DMS 273 (cell line): Measurements from ENCODE around the gene FOXP2.
"Not testable (repeated sequence)": the region's sequence is repeated elsewhere in the genome, so short reads cannot be mapped to it uniquely, and the experiment has no call there.

Source experiments
- DNase-seq: peaks from one replicate; lab custom pipeline; 2025; ENCODE audit not compliant: unreplicated experiment; lab: John Stamatoyannopoulos, UW

Gene FOXP2

DNA sequence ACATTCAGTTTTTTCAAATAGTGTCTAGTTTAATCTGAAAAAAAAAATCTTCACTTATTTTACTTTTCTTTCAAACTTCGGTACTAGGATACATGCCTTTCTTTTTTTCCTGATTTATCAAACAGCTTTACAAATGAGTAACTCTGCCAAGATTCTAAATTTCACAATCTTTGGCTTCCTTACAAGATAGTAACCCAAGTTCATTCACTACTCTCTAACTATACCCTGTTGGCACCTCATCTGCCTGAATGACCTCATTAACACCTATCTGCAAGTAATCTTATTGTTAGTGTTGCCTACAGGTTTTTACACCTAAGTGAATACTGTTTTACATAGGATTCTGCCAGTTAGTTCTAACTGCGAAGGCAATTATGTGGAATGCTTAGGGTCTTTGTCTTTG lies 159.8 kb downstream of the FOXP2 start:
- peak; percentile 31 for DNase-seq

DNA sequence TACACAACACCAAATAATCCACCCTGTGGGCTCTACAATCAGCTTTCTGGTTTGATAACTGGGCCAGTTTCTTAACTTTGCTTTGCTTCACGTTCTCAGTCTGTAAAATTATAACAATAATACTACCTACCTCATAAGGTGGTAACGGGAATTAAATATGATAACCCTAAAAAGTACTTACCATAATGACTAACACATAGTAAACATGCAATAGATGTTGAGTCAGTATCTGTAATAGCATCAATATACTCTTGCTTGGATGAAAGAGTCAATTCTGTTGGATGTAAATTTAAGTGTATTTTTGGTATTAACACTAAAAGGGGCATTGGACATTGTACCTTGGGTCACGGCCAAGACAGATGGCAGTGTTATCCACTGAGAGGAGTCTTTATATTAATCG lies 160.5 kb downstream of the FOXP2 start:
- DNase-seq: no peak

DNA sequence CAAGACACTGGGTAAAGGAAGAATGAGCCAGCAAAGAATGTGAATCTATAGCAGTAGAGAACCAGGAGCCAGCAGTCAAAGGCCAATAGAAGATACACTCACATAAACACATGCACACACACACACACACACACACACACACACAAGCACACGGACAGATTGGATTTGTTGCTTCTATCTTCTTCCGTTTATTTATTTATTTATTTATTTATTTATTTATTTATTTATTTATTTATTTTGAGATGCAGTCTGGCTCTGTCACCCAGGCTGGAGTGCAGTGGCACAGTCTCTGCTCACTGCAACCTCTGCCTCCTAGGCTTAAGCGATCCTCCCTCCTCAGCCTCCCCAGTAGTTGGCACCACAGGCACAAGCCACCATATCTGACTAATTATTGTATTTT lies 166.3 kb downstream of the FOXP2 start:
- DNase-seq: not testable (repeated sequence)

DNA sequence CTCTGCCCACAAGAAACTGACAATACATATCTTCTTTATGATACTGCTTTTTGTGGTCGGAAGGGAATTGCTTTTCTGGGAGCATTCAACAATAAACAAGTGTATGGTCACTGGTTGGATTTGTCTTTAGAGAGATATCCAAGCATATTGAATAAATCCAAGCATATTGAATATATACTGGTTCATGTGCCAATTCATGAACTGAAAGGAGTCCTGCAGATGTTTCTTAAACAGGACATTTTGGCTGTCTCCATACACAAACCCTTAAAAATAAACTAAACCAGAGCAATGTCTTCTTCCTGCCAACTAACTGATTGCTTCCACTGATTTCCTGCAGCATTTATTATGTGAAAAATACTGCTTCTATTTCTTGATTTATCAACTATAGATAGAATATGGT lies 173.9 kb downstream of the FOXP2 start:
- DNase-seq: no peak

DNA sequence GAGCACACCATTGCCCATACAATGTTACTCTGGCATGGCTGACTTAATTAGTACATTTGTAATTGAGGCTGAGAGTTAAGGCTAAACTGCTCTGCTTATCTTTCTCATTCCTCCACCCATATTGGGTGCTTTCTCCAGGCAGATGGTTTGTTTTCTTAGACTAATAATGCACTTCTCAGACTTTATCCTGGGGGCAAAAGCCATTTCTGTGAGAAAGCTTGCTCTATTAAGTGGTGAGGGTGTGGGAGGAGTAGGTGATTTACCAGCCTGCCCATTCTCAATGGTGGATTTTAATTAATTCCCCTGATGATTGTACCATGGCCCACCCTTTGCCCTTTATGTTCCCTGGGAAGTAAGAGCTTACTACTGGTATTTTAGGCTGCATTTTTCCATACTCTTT lies 174.8 kb downstream of the FOXP2 start:
- peak; percentile 25 for DNase-seq

DNA sequence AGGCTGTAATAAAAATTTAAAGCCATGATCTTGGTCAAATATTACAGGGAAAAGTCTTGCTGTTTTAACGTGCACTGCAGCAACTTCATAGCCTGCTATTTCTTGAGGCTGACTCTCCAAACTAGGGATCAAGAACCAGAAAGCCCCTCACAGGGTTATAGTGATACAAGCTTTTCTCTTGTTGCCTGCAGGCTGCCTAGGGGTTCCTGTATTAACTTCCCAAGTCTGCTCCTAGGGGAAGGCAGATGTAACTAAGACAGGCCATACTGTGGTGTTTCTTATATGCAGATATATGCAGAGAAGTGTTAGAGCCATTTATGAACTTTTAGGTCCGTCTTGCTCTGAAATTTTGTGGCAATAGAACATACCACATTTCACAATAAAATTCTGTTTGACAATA lies 175.7 kb downstream of the FOXP2 start:
- no peak for DNase-seq

DNA sequence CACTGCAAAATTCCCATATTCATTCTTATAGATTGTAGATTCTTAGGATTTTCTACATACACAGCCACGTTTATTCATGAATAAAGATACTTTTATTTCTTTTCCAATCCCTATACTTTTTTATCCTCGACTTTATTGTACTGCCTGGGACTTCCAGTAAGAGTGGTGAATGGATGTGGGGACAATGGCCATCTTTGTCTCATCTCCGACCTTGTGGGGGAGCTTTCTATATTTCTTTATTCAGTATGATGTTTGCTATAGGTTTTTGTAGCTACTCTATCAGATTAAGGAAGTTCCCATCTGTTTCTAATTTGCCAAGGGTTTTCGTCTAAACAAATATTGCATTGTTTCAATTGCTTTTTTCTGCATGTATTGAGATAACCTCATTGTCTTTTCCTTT lies 184.3 kb downstream of the FOXP2 start:
- DNase-seq: no peak

DNA sequence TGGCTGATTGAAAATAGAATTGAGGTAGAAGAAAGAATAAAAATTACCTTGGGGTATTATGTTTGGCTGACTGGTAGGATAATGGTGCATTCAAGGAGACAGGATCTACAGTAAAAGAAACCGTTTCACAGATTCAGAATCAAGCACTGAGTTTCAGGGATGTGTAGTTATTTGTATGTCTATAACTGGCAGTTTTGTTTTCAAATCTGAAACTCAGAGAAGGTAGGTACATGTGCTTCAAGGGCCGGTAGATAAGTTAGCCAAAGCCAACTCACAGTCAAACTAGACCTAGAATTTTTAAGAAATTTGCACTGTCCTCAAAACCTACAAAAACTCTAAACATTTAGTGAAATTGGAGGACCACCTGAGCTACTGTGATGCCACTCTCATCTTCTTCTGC lies 191.5 kb downstream of the FOXP2 start:
- no peak for DNase-seq

DNA sequence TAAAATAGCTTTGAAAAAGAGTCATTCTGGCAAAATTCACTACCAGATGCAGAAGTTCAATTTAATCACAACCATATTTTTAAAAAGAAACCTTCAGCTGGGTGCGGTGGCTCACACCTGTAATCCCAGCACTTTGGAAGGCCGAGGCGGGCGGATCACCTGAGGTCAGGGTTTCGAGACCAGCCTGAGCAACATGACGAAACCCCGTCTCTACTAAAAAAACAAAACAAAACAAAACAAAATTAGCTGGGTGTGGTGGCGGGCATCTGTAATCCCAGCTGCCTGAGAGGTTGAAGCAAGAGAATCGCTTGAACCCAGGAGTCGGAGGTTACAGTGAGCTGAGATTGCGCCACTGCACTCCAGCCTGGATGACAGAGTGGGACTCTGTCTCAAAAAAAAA lies 194.2 kb downstream of the FOXP2 start:
- not testable (repeated sequence) for DNase-seq

DNA sequence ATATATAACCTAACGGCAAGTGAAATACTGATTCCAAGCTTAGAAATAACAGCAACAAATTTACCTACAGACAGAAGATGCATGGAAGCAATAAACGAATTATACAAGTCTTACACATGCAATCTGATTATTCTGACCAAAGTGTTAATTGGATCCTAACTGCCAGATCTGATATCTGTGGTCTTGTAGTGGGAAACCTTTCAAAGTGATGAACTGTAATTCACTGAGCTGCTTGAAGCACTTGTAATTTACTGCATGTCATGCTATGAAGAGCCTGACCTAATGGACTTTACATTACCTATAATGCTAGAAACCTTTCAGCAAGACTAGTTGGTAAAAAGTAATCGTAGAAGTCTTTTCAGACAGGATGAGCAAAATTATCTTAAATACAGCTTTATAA lies 205.6 kb downstream of the FOXP2 start:
- DNase-seq: no peak

DNA sequence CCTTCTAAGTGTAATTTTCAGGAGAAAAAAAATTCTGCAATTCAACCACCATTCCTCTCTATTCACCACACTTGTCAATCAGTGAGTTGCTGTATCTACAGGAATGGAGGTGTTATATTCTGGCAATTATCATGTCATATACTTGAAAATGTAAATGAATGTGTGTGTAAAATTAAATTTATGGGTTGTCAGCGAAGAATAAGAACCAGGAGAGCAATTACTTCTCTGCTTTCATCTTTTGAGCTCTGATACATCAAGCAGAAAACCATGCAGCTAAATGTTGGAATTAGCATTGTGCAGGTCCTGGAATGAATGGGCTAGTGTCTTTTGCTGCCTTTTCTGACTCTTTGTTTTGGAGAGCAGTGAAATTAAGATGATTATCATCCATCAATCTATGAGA lies 207.6 kb downstream of the FOXP2 start:
- DNase-seq: no peak

DNA sequence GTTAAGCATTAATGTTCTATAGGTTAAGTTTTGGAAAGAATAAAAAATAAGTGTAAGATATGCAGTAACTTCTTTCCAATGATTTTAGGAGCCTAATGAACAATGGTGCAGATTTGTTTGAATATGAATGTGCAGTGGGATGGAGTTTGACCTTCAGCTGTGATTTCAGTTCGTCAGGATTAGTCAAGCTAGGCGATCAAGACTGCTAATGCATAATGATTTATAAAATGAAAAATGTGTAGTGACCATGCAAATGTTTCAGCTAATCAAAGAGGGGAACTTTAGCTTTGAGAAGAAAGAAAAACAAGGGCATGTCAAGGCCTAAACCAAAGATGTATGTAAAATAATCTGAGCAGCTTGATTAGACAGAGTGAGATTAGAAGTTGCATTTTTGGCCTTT lies 208.5 kb downstream of the FOXP2 start:
- DNase-seq: peak; percentile 22

DNA sequence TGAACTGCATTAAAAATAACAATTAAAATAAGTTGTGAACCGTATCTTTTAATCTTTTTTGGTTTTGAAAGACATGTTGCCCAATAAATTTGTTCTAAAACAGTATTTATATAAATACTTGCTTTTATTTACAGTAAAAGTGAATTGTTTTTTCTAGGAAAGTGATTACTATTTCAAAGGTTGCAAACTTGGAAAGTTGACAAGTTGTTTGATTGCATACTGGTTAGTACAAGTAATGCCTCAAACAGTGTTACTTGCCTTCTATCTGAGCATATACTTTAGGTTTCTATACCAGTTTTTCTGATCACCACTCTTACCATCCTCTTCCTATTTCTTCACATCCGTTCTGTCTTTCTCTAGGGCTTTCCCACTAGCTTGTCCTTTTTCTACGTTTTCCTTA lies 212.6 kb downstream of the FOXP2 start:
- DNase-seq: no peak

DNA sequence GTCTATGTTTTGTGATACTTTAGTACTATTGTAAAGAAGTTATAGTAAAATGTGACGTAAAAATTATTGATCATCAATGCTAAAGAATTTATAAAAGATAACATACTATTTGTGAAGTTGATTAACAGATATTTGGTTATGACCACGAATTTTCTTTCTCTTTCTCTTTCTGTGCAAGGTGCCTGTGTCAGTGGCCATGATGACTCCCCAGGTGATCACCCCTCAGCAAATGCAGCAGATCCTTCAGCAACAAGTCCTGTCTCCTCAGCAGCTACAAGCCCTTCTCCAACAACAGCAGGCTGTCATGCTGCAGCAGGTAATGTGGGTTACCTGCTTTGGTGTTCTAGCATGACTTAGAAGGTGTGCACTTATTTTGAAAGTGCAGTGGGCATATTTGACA lies 213.7 kb downstream of the FOXP2 start:
- no peak for DNase-seq

DNA sequence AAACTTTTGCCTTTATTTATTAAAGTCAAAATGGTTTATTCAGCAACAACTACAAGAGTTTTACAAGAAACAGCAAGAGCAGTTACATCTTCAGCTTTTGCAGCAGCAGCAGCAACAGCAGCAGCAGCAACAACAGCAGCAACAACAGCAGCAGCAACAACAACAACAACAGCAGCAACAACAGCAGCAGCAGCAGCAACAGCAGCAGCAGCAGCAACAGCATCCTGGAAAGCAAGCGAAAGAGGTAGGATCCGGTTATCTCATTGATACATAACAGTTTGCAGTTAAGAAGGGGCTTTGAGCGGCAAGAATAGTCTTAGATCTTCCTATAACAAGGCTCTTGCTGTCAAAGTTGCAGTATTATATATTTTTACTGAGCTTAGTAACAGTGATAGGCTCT lies 215.1 kb downstream of the FOXP2 start:
- no peak for DNase-seq

DNA sequence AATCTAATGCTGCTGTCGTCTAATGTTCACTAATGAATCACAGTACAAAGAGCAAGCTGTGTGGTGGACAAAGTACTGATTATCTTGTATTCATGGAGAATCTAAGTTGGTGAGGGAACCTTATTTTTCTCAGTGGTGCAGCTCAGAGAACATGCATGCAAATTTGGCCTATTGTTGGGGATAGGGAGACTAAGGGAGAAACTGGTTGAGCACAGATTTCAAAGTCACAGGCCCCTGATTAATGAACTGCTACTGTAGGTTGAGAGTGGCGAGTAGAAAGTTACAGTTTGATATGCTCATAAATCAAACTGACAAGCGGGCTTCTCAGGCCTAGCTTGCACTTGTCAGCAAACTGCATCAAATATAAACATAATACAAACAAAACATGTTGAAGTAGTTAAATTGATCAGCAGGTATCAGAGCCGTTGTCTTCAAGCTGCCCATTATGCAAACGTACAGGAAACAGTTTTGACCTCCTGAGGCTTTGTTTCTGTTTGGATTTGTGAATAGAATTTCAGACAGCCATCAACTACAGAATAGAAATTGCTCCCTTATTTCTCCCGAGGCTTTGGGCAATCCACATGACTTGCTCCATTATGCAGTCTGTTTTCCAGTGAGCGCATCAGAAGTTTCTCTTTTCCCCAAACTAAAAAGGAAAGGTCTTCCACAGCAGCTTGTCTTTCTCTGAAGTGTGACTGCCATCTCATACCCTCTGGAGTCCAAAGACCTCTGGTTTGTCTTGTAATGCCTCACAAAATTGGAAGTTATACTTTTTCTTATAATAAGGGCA lies 215.8 kb downstream of the FOXP2 start:
- no peak for DNase-seq

DNA sequence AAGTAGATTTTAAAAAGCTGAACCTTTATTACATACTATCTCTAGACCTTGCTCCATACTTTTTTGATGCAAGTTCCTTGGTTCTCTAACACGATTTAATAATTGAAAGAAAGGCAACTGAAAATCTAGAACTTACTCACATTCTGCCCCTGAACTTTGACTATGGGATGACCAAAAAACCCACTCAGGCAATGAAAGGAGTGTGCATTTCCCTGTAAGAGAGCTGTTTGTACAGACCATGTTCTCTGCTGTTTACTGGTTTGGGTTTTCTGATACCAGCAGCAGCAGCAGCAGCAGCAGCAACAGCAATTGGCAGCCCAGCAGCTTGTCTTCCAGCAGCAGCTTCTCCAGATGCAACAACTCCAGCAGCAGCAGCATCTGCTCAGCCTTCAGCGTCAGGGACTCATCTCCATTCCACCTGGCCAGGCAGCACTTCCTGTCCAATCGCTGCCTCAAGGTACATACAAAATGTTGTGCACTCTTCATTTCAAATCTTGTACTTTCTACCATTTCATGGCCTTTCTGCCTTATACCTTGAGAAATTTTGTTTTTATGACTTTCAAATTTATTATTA lies 216.7 kb downstream of the FOXP2 start:
- no peak for DNase-seq

DNA sequence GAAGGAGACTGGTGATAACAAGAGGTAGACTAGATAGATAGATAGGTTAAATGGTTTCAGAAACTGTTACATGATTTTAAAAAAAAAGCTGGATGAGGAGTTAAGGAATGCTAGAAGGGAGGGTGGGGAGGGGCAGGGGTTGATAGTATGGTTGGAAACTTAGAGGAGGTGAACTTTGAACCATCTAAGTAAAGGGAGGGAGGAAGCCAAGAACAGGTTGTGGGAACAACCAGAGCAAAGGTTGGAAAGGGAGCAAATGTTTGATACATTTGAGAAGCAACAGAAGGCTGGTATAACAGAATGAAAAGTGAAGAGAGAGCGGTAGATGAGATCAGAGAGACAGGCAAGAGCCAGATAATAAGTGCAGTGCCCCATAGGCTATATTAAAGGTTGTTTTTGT lies 224.8 kb downstream of the FOXP2 start:
- no peak for DNase-seq

DNA sequence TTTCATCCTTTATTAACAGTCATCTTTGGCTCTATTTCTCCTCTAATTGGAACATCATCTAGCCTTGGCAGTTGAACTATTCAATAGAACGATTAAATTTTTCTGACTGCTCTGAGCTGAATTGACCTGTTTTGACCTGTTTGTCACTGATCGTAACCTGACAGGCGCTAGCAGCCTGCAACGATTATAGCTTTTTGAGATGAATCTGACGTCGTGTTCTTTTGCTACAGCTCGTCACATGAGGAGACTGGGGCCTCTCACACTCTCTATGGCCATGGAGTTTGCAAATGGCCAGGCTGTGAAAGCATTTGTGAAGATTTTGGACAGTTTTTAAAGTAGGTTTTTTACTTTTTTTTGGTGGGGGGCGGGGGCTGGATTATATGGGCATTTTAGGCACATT lies 229.8 kb downstream of the FOXP2 start:
- no peak for DNase-seq

DNA sequence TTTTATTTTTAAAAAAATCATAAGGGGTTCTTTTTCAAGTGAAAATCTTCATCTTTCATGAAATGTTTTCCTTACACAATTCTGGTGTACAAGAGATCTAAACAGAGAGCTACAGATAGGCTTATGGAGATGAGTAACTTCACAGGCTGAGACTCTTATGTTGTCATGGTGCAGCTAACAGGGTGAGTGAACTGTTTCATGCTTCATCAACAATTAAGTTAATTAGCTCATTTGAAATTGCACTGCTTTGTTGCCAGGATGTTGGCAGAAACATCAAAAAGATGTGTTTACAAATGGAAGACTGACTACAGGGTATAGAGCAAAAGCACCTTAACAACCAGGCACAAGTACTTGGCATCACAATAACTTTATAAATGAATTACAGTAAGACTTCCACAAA lies 230.8 kb downstream of the FOXP2 start:
- peak; percentile 19 for DNase-seq

DNA sequence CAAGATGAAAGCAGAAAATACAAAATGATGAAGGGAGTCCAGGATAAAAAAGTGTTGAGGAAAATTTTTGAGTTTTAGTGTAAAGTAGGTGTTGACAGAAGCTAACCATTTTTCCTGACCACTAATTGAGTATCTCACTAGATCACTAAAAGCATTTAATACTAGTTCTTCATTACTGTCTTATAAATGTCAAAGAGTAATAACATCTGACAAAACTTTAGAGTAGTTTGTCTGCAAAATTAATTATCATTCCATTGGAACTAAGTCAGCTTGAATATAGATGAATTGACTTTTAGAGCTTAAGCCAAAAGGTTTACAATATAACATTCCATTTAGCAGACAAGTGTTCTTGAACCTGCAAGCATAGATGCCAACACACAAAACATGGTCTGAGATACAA lies 232.9 kb downstream of the FOXP2 start:
- no peak for DNase-seq

DNA sequence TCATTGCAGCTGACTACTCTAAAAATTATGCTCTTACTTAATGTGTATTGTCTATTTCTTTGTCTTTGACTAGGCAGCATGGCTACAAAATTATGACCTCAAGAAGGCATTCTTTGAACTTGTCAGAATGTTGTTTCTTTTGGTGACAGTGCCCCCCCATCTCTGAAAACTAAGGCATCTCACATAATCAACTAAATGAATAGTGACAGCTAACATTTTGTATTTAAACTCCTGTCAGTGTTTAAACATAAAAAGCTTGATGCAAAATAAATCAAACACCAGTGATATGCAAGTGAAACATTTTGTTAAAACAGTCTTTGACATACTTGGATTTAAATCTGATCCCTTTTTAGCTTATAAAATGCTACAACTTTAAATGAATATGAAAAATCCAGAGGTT lies 233.5 kb downstream of the FOXP2 start:
- no peak for DNase-seq

DNA sequence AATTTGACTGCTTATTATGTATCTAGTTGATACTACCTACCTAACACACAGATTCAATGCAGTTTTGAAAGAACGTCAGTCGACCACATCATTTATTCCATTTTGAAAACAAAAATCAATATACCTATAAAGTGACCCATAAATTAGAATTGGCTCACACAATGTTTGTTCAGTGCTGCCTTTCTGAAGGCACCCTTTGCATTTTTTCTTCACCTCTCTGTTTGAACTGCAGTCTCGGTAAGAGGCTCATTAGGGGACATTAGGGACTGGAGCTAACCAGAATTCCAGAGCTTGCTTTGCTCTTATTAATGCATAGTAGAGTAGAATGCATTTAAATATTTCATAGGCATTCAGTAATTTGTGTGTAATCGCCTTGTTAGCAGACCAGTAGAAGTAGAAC lies 234.1 kb downstream of the FOXP2 start:
- DNase-seq: no peak
